K562 (cell line): ENCODE data around the gene EIF1B. TPM values are rescaled to one million over a fixed set of nuclear protein-coding genes. Genes with fewer than 3 reads are reported as not detected.
A peak's percentile ranks its signal among the peaks of the same experiment; 100 is the strongest.

Source experiments
- ATF7 ChIP-seq: fragments of 450-650 bp; IDR thresholded peaks from 2 replicates; pipeline ENCODE4 v1.7.1; 2014; ENCODE audit warnings: mild to moderate bottlenecking, moderate library complexity
- CBFA2T2 ChIP-seq: fragments of 450-650 bp; conservative IDR thresholded peaks from 2 replicates; pipeline ENCODE4 v1.6.1; 2017; ENCODE audit warnings: mild to moderate bottlenecking
- CTBP1 ChIP-seq: fragments of 450-650 bp; IDR thresholded peaks from 2 replicates; pipeline ENCODE4 v1.6.1; 2016; ENCODE audit warnings: borderline replicate concordance
- FIP1L1 ChIP-seq: fragments of 200-400 bp; formaldehyde crosslinking; IDR thresholded peaks from 2 replicates; pipeline ENCODE4 v1.6.1; 2018; ENCODE audit warnings: mild to moderate bottlenecking, low read depth, low read length; ENCODE audit not compliant: poor library complexity, severe bottlenecking
- KDM2B ChIP-seq: fragments of 250-450 bp; sonication (Bioruptor Pico); IDR thresholded peaks from 2 replicates; pipeline ENCODE4 v1.8.0; 2021; ENCODE audit warnings: mild to moderate bottlenecking, moderate library complexity
- MYC ChIP-seq, 2 experiments: fragments of 250-450 bp in 1 of 2; sonication (Bioruptor Pico) in 1 of 2; IDR thresholded peaks; 2 replicates each; pipeline versions ENCODE4 v1.5.1 to v1.6.1; 2012 to 2021; ENCODE audit warnings: low read depth in 2 of 2, borderline replicate concordance in 1 of 2, improper control_type of control experiment in 1 of 2, low read length in 1 of 2, mild to moderate bottlenecking in 1 of 2, moderate library complexity in 1 of 2
- PHF8 ChIP-seq: fragments of 200-600 bp; sonication (generic); IDR thresholded peaks from 2 replicates; pipeline ENCODE4 v1.6.1; 2012; ENCODE audit warnings: mixed run types, mild to moderate bottlenecking, inconsistent platforms, low read length, moderate library complexity, borderline replicate concordance
- PRPF4 ChIP-seq: fragments of 200-400 bp; formaldehyde crosslinking; IDR thresholded peaks from one replicate; pipeline ENCODE4 v1.6.1; 2017; ENCODE audit warnings: low read length, low read depth, mild to moderate bottlenecking; ENCODE audit not compliant: insufficient read depth, poor library complexity, severe bottlenecking
- RBM39 ChIP-seq: fragments of 200-400 bp; formaldehyde crosslinking; optimal IDR thresholded peaks from 2 replicates; pipeline ENCODE3; 2018; ENCODE audit warnings: low read depth, low read length
- ZC3H4 ChIP-seq: sonication (generic); formaldehyde crosslinking; IDR thresholded peaks from 2 replicates; pipeline ENCODE4 v1.9.0; 2021; ENCODE audit warnings: missing genetic modification reagents, borderline replicate concordance
- ZHX1 ChIP-seq: fragments of 150-350 bp; conservative IDR thresholded peaks from 2 replicates; pipeline ENCODE4 v1.6.1; 2014; ENCODE audit warnings: low read length
- ZNF134 ChIP-seq: fragments of 250-450 bp; sonication (Bioruptor Pico); conservative IDR thresholded peaks from 2 replicates; pipeline ENCODE4 v1.4.0; 2020
- ZNF740 ChIP-seq, 3 experiments: fragments of 200-800 bp in 1 of 3; sonication (Bioruptor generic) in 1 of 3; sonication (generic) in 1 of 3; formaldehyde crosslinking in 1 of 3; IDR thresholded peaks; 2 replicates each; pipeline versions ENCODE4 v1.6.1 to v1.8.0; 2016 to 2022; ENCODE audit warnings: mild to moderate bottlenecking in 2 of 3, missing compliant biosample characterization in 2 of 3, missing genetic modification characterization in 2 of 3, missing genetic modification reagents in 1 of 3
- polyA plus RNA-seq, 8 experiments: library from polyadenylated mRNA; depleted of rRNA in 4 of 8; stranded (reverse) in 5 of 8; unstranded in 3 of 8; fragments of >200 nt; fragmentation: Nextera tagmentation in 2 of 8; fragmentation: Illumina TruSeq in 1 of 8; extraction: Ambion mirVana in 2 of 8; extraction: Trizol in 1 of 8; gene quantifications; 2 replicates each; pipeline versions ENCODE4 v1.2.1 to v1.2.3, GENCODE V29; 2011 to 2014; ENCODE audit warnings: inconsistent platforms in 1 of 8, missing spikeins in 1 of 8
- total RNA-seq, 7 experiments: library from RNA; depleted of rRNA in 6 of 7; stranded (reverse); fragments of >200 nt in 6 of 7; fragmentation: Illumina TruSeq in 2 of 7; extraction: Trizol in 2 of 7; gene quantifications; 2 replicates each; pipeline versions ENCODE4 v1.2.1 to v1.2.3, GENCODE V29; 2011 to 2021; ENCODE audit warnings: low replicate concordance in 1 of 7
- TF ChIP-seq, protein P1 (sequence below): sonication (generic); formaldehyde crosslinking; IDR thresholded peaks from 2 replicates; pipeline ENCODE4 v1.8.0; 2022; ENCODE audit warnings: mild to moderate bottlenecking, missing genetic modification reagents
- TF ChIP-seq, protein P2 (sequence below): IDR thresholded peaks from 2 replicates; pipeline ENCODE4 v1.6.1; 2011; ENCODE audit not compliant: insufficient read length; ENCODE audit errors: extremely low read depth
- TF ChIP-seq, protein P3 (sequence below): sonication (generic); formaldehyde crosslinking; IDR thresholded peaks from 2 replicates; pipeline ENCODE4 v1.8.0; 2022; ENCODE audit warnings: missing genetic modification reagents, mild to moderate bottlenecking, borderline replicate concordance

Gene EIF1B
- total and polyA plus RNA-seq, 9 of the 15 experiments (the other 6 are each of a cell fraction or from before 2014, with no cell fraction given) = 18.1 to 184 (median 78.9) TPM

GRCh38 chr3:40309925-40310695 lies 603 bp downstream of the EIF1B start (continued):
- TF ChIP-seq MYC (IDR thresholded peaks at IDR 0.05; ENCODE audit: low read depth, low read length) (no peak), MYC (CRISPR knock-in tag; IDR thresholded peaks at IDR 0.05; ENCODE audit: borderline replicate concordance, low read depth) (0 out of 2 replicates have a peak, but pooled peaks have one; percentile 40), PHF8 (no peak), KDM2B (0 out of 2 replicates have a peak, but pooled peaks have one; percentile 12), ZNF740 (CRISPR knock-in tag; IDR thresholded peaks at IDR 0.05) (0 out of 2 replicates have a peak, but pooled peaks have one; percentile 43), ZNF740 (tag; IDR thresholded peaks at IDR 0.05) (0 out of 4 replicates have a peak, but pooled peaks of 1 of the 2 experiments have one; percentile 35), ZNF134 (CRISPR knock-in tag) (no peak), FIP1L1 (no peak), CTBP1 (no peak), CBFA2T2 (no peak), ZC3H4 (CRISPR knock-in tag) (peak; percentile 88; the same call in 1 of the 2 replicates), RBM39 (peak; percentile 19), PRPF4 (peak; percentile 44), ZHX1 (no peak), ATF7 (no peak)
- TF ChIP-seq, protein P1, sequence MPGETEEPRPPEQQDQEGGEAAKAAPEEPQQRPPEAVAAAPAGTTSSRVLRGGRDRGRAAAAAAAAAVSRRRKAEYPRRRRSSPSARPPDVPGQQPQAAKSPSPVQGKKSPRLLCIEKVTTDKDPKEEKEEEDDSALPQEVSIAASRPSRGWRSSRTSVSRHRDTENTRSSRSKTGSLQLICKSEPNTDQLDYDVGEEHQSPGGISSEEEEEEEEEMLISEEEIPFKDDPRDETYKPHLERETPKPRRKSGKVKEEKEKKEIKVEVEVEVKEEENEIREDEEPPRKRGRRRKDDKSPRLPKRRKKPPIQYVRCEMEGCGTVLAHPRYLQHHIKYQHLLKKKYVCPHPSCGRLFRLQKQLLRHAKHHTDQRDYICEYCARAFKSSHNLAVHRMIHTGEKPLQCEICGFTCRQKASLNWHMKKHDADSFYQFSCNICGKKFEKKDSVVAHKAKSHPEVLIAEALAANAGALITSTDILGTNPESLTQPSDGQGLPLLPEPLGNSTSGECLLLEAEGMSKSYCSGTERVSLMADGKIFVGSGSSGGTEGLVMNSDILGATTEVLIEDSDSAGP (CRISPR knock-in tag) = no peak
- TF ChIP-seq, protein P2, sequence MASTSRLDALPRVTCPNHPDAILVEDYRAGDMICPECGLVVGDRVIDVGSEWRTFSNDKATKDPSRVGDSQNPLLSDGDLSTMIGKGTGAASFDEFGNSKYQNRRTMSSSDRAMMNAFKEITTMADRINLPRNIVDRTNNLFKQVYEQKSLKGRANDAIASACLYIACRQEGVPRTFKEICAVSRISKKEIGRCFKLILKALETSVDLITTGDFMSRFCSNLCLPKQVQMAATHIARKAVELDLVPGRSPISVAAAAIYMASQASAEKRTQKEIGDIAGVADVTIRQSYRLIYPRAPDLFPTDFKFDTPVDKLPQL = no peak
- TF ChIP-seq, protein P3, sequence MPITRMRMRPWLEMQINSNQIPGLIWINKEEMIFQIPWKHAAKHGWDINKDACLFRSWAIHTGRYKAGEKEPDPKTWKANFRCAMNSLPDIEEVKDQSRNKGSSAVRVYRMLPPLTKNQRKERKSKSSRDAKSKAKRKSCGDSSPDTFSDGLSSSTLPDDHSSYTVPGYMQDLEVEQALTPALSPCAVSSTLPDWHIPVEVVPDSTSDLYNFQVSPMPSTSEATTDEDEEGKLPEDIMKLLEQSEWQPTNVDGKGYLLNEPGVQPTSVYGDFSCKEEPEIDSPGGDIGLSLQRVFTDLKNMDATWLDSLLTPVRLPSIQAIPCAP (CRISPR knock-in tag) = peak; percentile 58; the same call in 1 of the 2 replicates
